Measurements from ENCODE around the gene ZC3H15. TPM values are rescaled to one million over a fixed set of nuclear protein-coding genes. Genes with fewer than 3 reads are reported as not detected.
"Not testable (repeated sequence)": the region's sequence is repeated elsewhere in the genome, so short reads cannot be mapped to it uniquely, and the experiment has no call there.

Gene ZC3H15
- 10 to 100 TPM; 46.3 to 54.3 TPM for total RNA-seq
- long read RNA-seq, donor 1, transcript ZC3H15-201 (10 exons, 2,138 nt): major isoform, 9 of 17 reads
- long read RNA-seq, donor 1, partial matches to known transcripts: 6 of 17 reads
- long read RNA-seq, donor 1, other reads (novel, unspliced or antisense): 1 of 17 reads
- long read RNA-seq, donor 2, transcript ZC3H15-201 (10 exons, 2,138 nt): major isoform, 23 of 55 reads
- long read RNA-seq, donor 2, partial matches to known transcripts: 28 of 55 reads
- long read RNA-seq, donor 2, other reads (novel, unspliced or antisense): 3 of 55 reads

DNA sequence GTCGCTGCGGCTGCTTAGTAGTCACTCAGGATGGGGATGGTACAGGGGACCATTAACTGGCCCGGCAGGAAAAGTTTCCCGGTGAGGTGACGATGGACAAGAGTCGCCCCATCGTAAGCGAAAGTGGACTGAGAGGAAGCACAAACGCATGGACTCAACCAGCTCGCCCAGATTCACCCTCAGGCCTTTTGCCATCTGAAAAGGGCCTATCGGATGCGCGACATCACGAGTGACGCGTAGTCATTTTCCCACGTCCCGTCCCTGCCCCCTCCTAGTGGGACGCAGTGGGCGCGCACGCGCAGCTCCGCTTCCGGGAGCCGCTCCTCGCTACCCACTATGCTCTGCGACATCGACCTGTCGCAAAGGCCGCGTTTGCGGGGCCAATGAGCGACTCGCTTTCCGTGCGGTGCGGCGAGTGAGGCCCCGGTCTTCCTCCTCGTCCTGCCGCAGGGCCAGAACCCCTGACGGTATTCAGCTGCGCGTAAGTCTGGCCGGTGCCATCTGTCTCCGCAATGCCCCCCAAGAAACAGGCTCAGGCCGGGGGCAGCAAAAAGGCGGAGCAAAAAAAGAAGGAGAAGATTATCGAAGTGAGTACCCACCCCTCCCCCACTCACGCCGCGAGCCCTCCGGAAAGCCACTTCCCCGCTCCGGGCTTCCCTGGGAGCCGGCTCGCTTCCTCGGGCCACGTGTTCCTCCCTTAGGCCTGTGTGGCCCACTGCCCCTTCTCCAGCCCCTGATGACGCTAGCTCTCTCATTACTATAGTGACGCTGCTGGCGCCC, at the start of gene ZC3H15:
TSS of gene ZC3H15 (plus strand) at position 390 of the 780 bp plus-strand sequence. CDS start at position 513, 123 bp downstream.
- intact Hi-C loops (cut with DNase I): no loop called here
- peak; percentile 100 for DNase-seq (ENCODE audit: low spot score)

DNA sequence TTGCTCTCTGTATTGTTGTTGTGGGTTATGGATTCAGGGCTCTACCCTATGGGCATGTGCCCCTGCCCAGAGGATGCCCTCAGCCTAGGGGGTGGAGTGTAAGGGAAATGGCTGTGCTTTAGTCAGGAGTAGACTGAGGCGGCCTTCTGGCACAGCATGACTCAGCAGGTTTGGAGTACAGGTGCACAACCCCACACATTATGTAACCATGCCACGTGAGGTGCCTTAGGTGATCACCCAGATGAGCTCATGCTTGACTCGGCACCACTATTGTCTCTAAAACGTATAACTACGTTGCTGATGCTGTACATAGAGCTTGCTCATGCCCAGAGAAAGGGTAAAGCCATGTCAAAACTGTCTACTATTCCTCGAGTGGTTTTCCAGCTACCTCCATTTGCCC, 48.3 kb upstream of the ZC3H15 start:
- no peak for DNase-seq (ENCODE audit: low spot score)
- intact Hi-C loops (cut with DNase I): no loop called here

DNA sequence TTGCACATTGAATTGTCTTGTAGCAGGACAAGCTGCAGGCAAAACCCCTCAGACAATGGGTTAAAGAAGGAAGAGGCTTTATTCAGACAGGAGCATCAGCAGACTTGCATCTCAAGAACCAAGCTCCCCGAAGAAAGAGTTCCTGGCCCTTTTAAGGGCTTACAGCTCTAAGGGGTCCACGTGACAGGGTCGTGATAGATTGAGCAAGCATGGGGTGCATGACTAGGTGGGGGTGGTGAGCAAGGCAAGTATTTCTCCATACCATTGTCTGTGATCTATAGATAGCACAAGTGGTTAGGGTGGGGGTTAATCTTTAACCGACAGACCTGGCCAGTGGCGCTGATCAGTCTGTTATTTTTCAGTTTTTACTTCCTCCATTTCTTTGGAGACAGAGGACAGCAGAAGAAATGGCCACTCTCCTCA, 46.4 kb upstream of the ZC3H15 start:
- intact Hi-C loops (cut with DNase I): loop anchor here in 1 of 2 donors (10.0 kb wide), 1 partner anchor 1115 kb away; no protein-coding TSS in a partner anchor
- DNase-seq (ENCODE audit: low spot score): not testable (repeated sequence)

DNA sequence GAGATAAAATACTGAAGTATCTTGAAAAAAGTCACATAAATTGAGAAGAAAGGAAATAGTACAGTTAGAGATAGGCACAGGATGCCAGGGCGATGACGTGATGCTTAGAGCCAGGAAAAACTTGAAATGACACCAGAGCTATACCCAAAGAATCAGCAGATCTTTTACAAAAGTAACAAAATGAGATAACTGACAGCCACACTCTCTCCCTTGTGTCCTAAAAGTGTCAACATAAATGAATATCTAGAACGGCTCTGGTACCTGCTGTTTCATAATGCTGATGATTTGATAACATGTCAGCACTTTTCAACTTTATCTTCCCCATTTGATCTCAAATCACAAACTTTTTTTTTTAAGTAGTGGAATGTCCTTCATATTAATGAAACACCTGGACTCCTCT, 45.6 kb upstream of the ZC3H15 start:
- no peak for DNase-seq (ENCODE audit: low spot score)
- intact Hi-C loops (cut with DNase I): loop anchor here in 1 of 2 donors (10.0 kb wide), 1 partner anchor 1116 kb away; no protein-coding TSS in a partner anchor

DNA sequence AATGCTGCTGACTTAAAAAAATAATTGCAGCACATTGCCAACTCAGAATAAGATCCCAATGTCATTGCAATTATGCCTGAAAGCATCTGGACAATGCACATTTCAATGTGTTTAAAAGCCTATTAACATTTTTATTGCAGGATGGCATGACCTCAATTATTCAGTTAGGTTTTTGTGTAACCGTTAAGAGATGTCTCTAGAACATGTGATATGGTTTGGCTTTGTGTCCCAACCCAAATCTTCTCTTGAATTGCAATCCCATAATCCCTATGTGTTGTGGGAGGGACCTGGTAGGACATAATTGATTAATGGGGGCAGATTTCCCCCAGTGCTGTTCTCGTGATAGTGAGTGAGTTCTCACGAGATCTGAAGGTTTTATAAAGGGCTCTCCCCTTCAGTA, 43.2 kb upstream of the ZC3H15 start:
- DNase-seq (ENCODE audit: low spot score): no peak
- intact Hi-C loops (cut with DNase I): loop anchor here in 1 of 2 donors (10.0 kb wide), 1 partner anchor 1118 kb away; no protein-coding TSS in a partner anchor

DNA sequence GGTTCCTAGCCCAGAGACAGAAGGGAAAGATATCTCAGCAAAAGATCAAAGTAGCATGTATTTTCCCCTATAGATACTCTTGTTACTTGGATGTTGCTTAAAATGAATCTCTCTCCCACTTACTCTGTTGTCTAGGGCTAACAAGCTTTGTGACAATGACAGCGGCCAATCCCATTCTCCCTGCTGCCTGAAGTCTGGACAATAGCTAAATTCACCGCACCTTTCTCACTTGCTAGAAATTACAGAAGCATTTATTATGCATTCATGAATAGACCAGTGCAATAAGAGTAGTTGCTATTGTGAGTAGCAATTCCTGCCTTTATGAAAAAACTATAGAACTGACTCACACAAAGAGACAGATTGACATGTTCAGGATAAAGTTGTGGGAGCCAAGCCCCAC, 42.2 kb upstream of the ZC3H15 start:
- no peak for DNase-seq (ENCODE audit: low spot score)
- intact Hi-C loops (cut with DNase I): loop anchor here in 1 of 2 donors (10.0 kb wide), 1 partner anchor 1119 kb away; no protein-coding TSS in a partner anchor

DNA sequence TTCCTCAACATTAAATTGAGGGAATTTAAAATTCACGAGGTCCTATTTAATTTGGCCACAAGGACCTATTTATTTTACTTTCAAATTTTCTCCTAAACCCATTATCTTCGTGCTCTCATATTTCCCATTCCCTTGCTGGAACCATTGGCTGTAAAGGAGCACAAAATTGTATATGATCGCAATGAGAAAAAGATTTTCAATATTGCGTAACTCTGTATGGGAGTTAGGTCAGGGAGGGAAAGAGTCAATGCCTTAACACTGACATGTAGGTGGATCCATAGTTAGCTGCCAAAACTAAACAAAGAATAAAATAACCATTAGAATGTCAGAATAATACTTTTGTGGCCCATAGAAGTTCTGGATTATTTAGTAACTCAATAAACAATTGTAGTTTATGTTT, 40.6 kb upstream of the ZC3H15 start:
- no peak for DNase-seq (ENCODE audit: low spot score)
- intact Hi-C loops (cut with DNase I): loop anchor here in 1 of 2 donors (10.0 kb wide), 1 partner anchor 1121 kb away; no protein-coding TSS in a partner anchor

DNA sequence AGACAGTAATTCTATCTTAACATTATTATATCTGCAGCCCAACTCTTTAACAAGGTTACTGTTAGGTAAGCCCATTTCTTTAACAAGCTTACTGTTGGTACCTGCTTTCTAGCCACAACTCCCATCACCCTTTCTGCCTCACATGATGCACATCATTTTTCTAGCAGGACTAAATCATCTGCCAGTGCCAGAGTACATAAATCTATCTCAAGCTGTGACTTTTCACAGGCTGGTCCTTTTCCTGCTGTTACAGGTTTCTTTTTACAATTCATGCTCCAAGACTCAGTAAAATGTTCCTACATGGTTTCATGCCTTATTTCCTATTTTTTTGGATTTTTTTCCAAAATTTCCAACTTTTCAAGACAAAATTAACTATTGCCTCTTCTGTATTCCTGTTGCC, 30.4 kb upstream of the ZC3H15 start:
- no peak for DNase-seq (ENCODE audit: low spot score)
- intact Hi-C loops (cut with DNase I): no loop called here

DNA sequence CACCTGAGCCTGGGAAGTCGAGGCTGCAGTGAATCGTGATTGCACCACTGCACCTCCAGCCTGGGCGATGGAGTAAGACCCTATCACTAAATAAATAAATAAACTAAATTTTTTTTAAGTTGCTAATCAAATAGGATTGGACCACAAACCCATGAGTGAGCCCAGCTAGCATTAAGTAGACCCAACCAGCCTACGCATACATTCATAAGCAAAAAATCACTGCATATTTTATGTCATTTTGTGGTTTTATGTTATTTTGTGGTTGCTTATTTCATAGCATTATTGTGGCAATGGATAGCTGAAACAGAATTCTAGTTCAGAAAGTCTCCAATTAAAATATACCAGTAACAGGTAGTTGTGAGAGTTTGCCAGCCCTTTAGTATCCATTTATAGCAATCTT, 29.1 kb upstream of the ZC3H15 start:
- intact Hi-C loops (cut with DNase I): no loop called here
- DNase-seq (ENCODE audit: low spot score): no peak

DNA sequence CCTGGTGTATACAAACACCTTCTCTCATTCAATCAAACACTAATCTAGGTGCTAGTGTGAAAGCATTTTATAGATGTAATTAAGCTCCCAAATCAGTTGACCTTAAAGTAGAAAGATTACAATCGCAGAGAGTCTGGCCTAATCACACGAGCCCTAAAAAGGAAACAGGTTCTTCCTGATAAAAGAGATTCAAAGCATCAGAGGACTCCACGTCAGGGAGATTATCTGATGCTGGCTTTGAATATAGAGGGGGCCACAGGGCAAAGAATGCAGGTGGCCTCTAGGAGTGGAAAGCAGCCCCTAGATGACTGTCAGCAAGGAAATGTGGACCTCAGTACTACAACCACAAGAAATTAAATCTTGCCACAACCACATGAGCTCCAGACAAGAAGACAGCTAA, 28.2 kb upstream of the ZC3H15 start:
- intact Hi-C loops (cut with DNase I): no loop called here
- no peak for DNase-seq (ENCODE audit: low spot score)

DNA sequence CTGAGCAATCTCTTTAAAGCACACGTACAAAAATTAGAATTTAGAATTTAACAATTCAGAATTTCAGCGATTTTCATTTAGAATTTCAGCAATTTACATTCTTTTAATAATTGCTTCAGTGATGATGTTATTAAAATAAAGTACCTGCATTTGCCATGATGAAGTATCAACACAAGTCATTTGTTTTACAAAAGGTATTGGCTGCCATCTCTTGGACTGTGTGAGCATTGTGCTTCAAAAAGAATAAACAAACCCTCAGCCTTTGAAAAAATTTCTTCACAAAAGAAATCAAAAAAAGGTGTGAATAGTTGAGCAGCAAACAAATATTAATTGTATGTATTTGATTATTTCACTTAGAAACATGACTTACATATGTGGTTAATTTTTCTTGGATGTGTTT, 27.1 kb upstream of the ZC3H15 start:
- intact Hi-C loops (cut with DNase I): no loop called here
- no peak for DNase-seq (ENCODE audit: low spot score)

DNA sequence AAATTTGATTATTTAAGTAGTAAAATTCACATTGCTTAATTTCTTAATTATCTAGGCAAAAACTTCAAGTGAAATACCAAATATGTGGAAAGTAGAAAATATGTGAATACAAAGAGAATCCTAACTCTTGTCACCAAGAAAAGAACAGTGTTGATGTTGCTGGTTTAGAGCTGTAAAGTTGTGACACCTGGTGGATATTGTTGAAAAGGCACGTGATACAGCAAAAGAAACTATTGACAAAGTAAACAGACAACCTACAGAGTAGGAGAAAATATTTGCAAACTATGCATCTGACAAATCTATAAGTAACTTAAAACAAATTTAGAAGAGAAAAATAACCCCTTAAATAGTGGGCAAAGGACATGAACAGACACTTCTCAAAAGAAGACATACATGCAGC, 25.6 kb upstream of the ZC3H15 start:
- intact Hi-C loops (cut with DNase I): no loop called here
- DNase-seq (ENCODE audit: low spot score): no peak

DNA sequence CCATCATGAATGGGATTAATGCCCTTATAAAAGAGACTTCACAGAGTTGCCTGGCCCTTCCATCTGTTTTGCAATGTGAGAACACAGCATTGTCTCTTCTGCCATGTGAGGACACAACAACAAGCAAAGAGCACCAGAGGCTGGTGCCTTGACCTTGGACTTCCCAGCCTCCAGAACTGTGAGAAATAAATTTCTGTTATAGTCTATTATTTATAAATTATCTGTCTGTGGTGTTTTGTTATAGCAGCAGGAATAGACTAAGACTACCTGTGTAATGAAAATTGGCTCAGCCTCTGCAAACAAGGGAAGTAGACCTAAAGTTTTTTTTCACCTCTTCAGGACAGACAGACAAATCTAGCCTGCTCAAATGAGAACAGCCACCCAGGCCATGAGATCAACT, 19.3 kb upstream of the ZC3H15 start:
- intact Hi-C loops (cut with DNase I): no loop called here
- DNase-seq (ENCODE audit: low spot score): no peak

DNA sequence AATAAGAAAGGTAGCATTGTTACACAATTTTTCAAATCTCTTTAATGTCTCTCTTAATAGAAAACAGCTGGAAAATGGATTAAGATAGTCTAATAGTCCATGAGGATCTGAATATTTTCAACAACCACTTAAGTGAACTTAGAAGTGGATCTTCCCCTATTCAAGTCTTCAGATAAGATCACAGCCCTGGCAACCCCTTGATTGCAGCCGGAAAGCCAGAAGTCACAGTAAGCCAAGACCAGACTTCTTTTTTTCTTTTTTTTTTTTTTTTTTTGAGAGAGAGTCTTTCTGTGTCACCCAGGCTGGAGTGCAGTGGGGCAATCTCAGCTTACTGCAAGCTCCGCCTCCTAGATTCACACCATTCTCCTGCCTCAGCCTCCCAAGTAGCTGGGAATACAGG, 18.6 kb upstream of the ZC3H15 start:
- DNase-seq (ENCODE audit: low spot score): no peak
- intact Hi-C loops (cut with DNase I): no loop called here

DNA sequence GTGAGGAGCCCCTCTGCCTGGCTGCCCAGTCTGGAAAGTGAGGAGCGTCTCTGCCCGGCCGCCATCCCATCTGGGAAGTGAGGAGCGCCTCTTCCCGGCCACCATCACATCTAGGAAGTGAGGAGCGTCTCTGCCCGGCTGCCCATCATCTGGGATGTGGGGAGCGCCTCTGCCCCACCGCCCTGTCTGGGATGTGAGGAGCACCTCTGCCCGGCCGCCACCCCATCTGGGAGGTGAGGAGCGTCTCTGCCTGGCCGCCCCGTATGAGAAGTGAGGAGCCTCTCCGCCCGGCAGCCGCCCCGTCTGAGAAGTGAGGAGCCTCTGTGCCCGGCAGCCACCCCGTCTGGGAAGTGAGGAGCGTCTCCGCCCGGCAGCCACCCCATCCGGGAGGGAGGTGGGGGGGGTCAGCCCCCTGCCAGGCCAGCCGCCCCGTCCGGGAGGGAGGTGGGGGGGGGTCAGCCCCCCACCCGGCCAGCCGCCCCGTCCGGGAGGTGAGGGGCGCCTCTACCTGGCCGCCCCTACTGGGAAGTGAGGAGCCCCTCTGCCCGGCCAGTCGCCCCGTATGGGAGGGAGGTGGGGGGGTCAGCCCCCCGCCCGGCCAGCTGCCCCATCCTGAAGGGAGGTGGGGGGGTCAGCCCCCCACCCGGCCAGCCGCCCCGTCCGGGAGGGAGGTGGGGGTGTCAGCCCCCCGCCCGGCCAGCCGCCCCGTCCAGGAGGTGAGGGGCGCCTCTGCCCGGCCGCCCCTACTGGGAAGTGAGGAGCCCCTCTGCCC, 13.2 kb upstream of the ZC3H15 start:
- intact Hi-C loops (cut with DNase I); DNase-seq (ENCODE audit: low spot score): not testable (repeated sequence)

DNA sequence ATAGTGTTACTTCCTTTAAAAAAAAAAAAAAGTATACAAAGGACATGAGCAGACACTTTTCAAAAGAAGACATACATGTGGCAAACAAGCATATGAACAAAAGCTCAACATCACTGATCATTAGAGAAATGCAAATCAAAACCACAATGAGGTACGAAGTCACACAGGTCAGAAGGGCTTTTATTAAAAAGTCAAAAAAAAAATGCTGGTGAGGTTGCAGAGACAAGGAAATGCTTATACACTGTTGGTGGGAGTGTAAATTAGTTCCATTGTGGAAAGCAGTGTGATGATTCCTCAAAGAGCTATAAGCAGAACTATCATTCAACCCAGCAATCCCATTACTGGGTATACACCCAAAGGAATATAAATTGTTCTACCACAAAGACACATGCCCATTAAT, 11.8 kb upstream of the ZC3H15 start:
- DNase-seq (ENCODE audit: low spot score); intact Hi-C loops (cut with DNase I): not testable (repeated sequence)

DNA sequence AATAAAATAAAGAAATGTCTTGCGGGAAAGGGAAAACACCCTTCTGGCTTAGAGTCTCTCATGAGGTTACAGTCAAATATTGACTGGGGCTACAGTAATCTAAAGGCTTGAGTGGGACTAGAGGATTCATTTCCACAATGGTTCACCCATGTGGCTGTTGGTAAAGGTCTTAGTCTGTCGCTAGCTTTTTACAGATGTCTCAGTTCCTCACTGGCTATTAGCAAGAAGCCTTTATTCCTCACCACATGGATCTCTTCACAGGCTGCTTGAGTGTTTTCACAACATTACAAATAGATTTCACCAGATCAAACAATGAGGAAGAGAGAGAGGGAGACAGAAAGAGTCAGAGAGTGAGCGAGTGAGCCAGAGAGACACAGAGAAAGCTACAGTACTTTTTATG, 8.3 kb upstream of the ZC3H15 start:
- no peak for DNase-seq (ENCODE audit: low spot score)
- intact Hi-C loops (cut with DNase I): no loop called here

DNA sequence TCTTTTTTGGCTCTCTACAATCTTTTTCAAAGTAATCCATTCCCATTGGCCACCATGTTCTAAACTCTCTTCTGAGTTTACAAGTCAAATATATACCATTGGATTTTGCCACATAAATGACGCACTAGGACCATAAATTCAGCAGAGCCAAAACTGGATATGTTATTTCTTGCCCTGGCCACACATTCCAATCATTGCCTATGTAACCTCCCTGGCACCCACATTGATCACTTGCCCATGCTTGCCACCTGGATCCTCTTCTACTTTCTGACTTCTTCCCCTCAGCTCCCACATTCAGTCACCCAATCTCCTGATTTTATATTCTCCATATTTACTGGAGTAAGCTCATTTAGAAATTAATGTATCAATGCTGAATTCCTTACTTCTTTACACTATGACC, 5.1 kb upstream of the ZC3H15 start:
- DNase-seq (ENCODE audit: low spot score): no peak
- intact Hi-C loops (cut with DNase I): no loop called here

DNA sequence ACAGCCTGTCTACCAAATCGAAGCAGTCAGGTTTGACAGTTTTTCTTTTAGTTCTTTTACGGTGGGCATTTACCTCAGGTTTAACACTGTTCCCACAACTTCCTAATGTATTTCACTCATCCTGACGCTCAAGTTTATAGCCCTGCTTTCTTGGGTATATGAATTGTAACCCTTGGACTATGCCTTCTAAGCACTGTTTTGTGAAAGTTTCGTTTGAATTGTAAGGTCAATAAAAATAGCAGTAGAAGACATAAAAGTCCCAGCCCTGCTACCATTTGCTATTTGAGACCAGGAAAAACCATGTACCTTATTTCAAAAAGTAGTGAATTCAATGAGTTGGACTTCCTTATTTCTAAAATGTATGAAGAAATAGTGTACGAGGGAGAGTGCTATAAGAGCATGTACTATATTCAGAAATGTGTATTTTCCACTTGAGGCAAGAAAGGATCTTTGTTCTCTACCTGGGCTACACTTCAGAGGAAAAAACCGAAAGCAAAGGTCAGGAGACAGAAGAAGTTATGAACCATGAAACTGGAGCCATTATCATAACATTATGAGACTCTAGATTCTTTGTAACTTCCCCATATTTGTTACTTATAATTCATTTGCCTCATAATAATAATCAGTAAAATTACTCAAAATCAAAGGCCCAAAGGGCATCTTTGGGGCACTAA, 1.9 kb upstream of the ZC3H15 start:
- intact Hi-C loops (cut with DNase I): no loop called here

More for the DNA sequence above, 1.9 kb upstream of the ZC3H15 start:
- no peak for DNase-seq (ENCODE audit: low spot score)

Data from posterior vena cava (tissue), 2 donors.